Myocyte (in vitro differentiated cells): ENCODE results near the gene OPRM1. TPM values are rescaled to one million over a fixed set of nuclear protein-coding genes. Genes with fewer than 3 reads are reported as not detected.
A peak's percentile ranks its signal among the peaks of the same experiment; 100 is the strongest.

Experiments used
- DNase-seq: peaks from one replicate; pipeline ENCODE4 v3.0.0-alpha.2; 2012; ENCODE audit warnings: low read depth
- total RNA-seq: library from RNA; depleted of rRNA; stranded (reverse); fragments of >200 nt; gene quantifications from 2 replicates; pipeline ENCODE4 v1.2.3, GENCODE V29; 2014

OPRM1 gene
- total RNA-seq, 1 donor from 2014 or later: not detected

GRCh38 chr6:154276810-154277628 is 238.0 kb downstream of the OPRM1 start:
- peak; percentile 41 for DNase-seq

DNA sequence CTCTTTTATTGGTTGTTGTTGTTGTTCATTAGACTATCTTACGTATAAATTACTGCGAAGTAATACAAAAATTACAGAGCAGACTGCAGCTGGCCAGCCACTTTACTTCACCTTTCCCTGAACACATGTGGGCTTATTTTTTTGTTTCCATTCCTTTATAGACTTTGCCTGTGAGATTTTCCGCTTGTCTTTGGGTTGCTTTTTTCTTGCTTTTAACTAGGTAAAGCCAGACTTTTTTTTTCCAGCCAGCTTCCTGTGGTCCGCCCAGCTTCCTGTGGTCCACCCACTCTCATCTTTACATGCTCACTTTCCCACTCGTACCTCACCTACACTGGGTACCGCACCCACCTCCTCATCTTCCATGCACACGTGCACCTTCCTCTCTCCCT is 238.6 kb downstream of the OPRM1 start:
- no peak for DNase-seq

DNA sequence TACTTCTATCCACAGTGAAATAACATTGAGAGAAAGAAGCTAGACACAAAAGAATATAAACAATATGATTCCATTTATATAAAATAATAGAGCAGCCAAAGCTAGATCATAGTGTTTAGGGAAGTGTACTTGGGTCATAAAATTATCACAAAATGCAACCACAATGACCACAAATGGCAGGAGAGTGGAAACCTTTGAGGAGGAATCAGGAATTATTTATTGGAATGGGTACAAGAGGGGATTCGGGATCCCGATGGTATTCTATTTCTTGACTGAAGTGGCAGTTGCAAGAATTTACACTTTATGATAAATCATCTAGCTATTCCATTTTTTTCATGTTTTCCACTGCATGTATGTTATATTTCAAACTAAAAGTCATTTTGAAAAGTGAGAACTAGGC is 241.5 kb downstream of the OPRM1 start:
- no peak for DNase-seq

- no peak for DNase-seq
These were observed 245.3 kb downstream of the OPRM1 start for GRCh38 chr6:154284313-154284853.

GRCh38 chr6:154285826-154286225 is 246.8 kb downstream of the OPRM1 start:
- DNase-seq: no peak

GRCh38 chr6:154289818-154290508 is 250.9 kb downstream of the OPRM1 start:
- no peak for DNase-seq

DNA sequence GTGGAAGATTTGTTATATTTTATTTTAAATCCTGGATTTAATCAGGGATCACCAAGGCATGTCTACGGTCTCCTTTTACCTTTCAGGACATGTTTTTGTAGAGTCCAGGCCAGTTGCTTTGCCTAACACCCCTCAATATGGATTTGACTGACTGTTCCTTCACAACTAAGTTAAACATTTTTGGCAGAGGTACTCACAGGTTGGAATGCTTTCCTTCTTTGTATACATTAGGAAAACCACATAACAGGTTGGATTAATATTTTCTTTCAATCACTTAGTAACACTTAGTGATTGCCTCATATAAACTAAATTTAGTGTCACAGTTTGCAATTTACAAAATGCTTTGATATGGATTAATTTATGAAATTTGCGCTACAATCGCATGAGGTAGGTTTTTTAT is 253.0 kb downstream of the OPRM1 start:
- no peak for DNase-seq

GRCh38 chr6:154292855-154293519 is 253.9 kb downstream of the OPRM1 start:
- DNase-seq: no peak

- no peak for DNase-seq
These were observed 256.7 kb downstream of the OPRM1 start for GRCh38 chr6:154295733-154296132.
